Measurements from ENCODE around the gene ERICH2. TPM values are rescaled to one million over a fixed set of nuclear protein-coding genes. Genes with fewer than 3 reads are reported as not detected.

Gene ERICH2
- total RNA-seq, 1 experiment from 2014 or later, result 1.1 TPM

GRCh38 chr2:170813611-170814532 is 43.7 kb downstream of the ERICH2 start (continued):
- no peak for TF ChIP-seq PREB (CRISPR knock-in tag; IDR thresholded peaks at IDR 0.05; ENCODE audit: borderline replicate concordance)
- TF ChIP-seq TEAD1 (CRISPR knock-in tag; IDR thresholded peaks at IDR 0.05), result 0 out of 2 replicates have a peak, but pooled peaks have one; percentile 38
- TF ChIP-seq JUN (CRISPR knock-in tag; IDR thresholded peaks at IDR 0.05), result no peak
- TF ChIP-seq EMX1 (CRISPR knock-in tag; IDR thresholded peaks at IDR 0.05), result no peak
- no peak for TF ChIP-seq ETV6 (CRISPR knock-in tag; IDR thresholded peaks at IDR 0.05)
- 0 out of 2 replicates have a peak, but pooled peaks have one; percentile 51 for TF ChIP-seq USF1 (CRISPR knock-in tag; IDR thresholded peaks at IDR 0.05)
- TF ChIP-seq ZNF512 (CRISPR knock-in tag; IDR thresholded peaks at IDR 0.05; ENCODE audit: borderline replicate concordance), result no peak
- no peak for TF ChIP-seq SP1 (CRISPR knock-in tag; conservative IDR thresholded peaks at IDR 0.05)
- no peak for TF ChIP-seq ATF6 (CRISPR knock-in tag; IDR thresholded peaks at IDR 0.05)
- no peak for TF ChIP-seq MLX (CRISPR knock-in tag; IDR thresholded peaks at IDR 0.05)
- TF ChIP-seq MYBL2 (CRISPR knock-in tag; IDR thresholded peaks at IDR 0.05), result peak; percentile 51; the same call in 1 of the 2 replicates
- TF ChIP-seq NR3C1 (CRISPR knock-in tag; conservative IDR thresholded peaks at IDR 0.05; ENCODE audit: low read depth), result no peak
- no peak for TF ChIP-seq TCF7 (CRISPR knock-in tag; IDR thresholded peaks at IDR 0.05; ENCODE audit: low read depth)
- no peak for TF ChIP-seq CBFB (CRISPR knock-in tag; IDR thresholded peaks at IDR 0.05; ENCODE audit: low read depth)
- no peak for TF ChIP-seq GABPB1 (CRISPR knock-in tag; IDR thresholded peaks at IDR 0.05)
- TF ChIP-seq ZBTB21 (CRISPR knock-in tag; IDR thresholded peaks at IDR 0.05; ENCODE audit: borderline replicate concordance), result no peak
- TF ChIP-seq E2F1 (CRISPR knock-in tag; IDR thresholded peaks at IDR 0.05), result 0 out of 2 replicates have a peak, but pooled peaks have one; percentile 59
- TF ChIP-seq ZNF138 (CRISPR knock-in tag; conservative IDR thresholded peaks at IDR 0.05), result no peak
- TF ChIP-seq SMAD3 (CRISPR knock-in tag; IDR thresholded peaks at IDR 0.05; ENCODE audit: borderline replicate concordance), result 0 out of 2 replicates have a peak, but pooled peaks have one; percentile 54

Data from WTC11 (cell line).